ENCODE results near the gene CEP135.

Gene CEP135, protein sequence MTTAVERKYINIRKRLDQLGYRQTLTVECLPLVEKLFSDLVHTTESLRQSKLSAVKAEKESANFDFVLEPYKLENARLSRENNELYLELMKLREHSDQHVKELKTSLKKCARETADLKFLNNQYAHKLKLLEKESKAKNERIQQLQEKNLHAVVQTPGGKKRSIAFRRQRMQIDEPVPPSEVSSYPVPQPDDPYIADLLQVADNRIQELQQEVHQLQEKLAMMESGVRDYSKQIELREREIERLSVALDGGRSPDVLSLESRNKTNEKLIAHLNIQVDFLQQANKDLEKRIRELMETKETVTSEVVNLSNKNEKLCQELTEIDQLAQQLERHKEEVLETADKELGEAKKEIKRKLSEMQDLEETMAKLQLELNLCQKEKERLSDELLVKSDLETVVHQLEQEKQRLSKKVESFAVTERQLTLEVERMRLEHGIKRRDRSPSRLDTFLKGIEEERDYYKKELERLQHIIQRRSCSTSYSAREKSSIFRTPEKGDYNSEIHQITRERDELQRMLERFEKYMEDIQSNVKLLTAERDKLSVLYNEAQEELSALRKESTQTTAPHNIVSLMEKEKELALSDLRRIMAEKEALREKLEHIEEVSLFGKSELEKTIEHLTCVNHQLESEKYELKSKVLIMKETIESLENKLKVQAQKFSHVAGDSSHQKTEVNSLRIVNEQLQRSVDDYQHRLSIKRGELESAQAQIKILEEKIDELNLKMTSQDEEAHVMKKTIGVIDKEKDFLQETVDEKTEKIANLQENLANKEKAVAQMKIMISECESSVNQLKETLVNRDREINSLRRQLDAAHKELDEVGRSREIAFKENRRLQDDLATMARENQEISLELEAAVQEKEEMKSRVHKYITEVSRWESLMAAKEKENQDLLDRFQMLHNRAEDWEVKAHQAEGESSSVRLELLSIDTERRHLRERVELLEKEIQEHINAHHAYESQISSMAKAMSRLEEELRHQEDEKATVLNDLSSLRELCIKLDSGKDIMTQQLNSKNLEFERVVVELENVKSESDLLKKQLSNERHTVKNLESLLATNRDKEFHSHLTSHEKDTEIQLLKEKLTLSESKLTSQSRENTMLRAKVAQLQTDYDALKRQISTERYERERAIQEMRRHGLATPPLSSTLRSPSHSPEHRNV

DNA sequence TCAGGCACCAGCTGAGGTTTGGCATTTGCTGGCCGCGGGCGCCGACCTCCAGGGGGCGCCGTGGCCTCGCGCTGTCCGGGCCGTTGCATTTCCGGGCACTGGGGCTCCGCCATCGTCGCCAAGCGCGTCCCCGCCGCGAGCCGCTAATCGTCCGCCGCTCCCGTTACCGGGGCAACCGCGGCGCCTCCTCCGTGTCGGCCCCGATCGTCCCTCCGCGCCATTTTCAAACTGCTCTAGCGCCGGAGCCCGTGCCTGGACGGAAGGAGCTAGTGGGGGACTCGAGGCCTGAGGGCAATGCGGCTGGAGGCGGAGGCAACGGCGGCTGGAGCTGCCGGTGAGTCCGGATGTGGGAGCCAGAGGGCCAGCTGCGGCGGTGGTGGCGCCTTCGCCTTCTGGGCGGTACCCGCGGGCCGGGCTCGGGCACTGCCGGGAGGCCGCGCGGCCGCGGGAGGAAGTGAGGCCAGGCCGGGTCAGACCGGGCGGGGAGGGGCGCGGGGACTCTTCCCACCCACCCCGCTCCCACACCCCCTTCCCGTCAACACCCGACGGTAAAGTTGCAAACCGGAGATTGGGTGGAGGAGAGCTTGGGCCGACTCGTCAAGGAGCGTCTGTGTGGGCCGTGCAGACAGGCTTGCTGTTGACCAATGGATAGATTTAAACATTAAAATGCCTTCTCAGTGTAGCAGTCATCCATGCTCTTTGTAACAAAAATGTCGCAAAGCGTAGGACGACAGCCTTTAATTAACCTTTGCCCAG, at the start of gene CEP135:
CEP135 (plus strand) TSS at position 220 of the 756 bp plus-strand sequence. CDS start 3,186 bp downstream, outside the sequence.
- TF ChIP-seq CSDC2 (CRISPR knock-in tag; IDR thresholded peaks at IDR 0.05) (no peak), ZFP3 (CRISPR knock-in tag; IDR thresholded peaks at IDR 0.05) (peak; percentile 16; the same call in 1 of the 2 replicates), TOX (CRISPR knock-in tag; IDR thresholded peaks at IDR 0.05; ENCODE audit: borderline replicate concordance) (no peak), ZNF8 (CRISPR knock-in tag; IDR thresholded peaks at IDR 0.05) (no peak), OSR1 (CRISPR knock-in tag; IDR thresholded peaks at IDR 0.05) (no peak), ZC3H10 (CRISPR knock-in tag; IDR thresholded peaks at IDR 0.05) (no peak)
- TF ChIP-seq, protein P1, sequence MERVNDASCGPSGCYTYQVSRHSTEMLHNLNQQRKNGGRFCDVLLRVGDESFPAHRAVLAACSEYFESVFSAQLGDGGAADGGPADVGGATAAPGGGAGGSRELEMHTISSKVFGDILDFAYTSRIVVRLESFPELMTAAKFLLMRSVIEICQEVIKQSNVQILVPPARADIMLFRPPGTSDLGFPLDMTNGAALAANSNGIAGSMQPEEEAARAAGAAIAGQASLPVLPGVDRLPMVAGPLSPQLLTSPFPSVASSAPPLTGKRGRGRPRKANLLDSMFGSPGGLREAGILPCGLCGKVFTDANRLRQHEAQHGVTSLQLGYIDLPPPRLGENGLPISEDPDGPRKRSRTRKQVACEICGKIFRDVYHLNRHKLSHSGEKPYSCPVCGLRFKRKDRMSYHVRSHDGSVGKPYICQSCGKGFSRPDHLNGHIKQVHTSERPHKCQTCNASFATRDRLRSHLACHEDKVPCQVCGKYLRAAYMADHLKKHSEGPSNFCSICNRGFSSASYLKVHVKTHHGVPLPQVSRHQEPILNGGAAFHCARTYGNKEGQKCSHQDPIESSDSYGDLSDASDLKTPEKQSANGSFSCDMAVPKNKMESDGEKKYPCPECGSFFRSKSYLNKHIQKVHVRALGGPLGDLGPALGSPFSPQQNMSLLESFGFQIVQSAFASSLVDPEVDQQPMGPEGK (CRISPR knock-in tag; IDR thresholded peaks at IDR 0.05; ENCODE audit: borderline replicate concordance): no peak
- TF ChIP-seq, protein P2, sequence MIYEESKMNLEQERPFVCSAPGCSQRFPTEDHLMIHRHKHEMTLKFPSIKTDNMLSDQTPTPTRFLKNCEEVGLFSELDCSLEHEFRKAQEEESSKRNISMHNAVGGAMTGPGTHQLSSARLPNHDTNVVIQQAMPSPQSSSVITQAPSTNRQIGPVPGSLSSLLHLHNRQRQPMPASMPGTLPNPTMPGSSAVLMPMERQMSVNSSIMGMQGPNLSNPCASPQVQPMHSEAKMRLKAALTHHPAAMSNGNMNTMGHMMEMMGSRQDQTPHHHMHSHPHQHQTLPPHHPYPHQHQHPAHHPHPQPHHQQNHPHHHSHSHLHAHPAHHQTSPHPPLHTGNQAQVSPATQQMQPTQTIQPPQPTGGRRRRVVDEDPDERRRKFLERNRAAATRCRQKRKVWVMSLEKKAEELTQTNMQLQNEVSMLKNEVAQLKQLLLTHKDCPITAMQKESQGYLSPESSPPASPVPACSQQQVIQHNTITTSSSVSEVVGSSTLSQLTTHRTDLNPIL (CRISPR knock-in tag; IDR thresholded peaks at IDR 0.05; ENCODE audit: low read depth): no peak
- TF ChIP-seq, protein P3, sequence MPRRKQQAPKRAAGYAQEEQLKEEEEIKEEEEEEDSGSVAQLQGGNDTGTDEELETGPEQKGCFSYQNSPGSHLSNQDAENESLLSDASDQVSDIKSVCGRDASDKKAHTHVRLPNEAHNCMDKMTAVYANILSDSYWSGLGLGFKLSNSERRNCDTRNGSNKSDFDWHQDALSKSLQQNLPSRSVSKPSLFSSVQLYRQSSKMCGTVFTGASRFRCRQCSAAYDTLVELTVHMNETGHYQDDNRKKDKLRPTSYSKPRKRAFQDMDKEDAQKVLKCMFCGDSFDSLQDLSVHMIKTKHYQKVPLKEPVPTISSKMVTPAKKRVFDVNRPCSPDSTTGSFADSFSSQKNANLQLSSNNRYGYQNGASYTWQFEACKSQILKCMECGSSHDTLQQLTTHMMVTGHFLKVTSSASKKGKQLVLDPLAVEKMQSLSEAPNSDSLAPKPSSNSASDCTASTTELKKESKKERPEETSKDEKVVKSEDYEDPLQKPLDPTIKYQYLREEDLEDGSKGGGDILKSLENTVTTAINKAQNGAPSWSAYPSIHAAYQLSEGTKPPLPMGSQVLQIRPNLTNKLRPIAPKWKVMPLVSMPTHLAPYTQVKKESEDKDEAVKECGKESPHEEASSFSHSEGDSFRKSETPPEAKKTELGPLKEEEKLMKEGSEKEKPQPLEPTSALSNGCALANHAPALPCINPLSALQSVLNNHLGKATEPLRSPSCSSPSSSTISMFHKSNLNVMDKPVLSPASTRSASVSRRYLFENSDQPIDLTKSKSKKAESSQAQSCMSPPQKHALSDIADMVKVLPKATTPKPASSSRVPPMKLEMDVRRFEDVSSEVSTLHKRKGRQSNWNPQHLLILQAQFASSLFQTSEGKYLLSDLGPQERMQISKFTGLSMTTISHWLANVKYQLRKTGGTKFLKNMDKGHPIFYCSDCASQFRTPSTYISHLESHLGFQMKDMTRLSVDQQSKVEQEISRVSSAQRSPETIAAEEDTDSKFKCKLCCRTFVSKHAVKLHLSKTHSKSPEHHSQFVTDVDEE (CRISPR knock-in tag; IDR thresholded peaks at IDR 0.05): peak; percentile 35; the same call in 1 of the 2 replicates
- peak; percentile 87 for ATAC-seq

DNA sequence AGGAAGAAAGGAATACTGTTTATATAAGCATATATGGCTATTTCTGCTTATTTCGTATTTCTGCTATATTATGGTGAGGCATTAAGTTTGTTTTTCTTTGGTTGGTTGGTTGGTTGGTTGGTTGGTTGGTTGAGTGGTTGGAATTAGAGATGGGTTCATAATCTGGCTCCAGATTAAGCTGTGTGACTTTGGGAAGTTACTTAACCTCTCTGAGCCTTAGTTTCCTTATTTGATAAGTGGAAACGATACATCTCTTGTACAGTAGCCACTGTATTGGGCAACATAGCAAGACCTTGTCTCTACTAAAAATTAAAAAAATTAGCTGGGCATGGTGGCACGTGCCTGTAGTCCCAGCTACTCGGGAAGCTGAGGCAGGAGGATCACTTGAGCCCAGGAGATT, 46.1 kb upstream of the CEP135 start:
- ATAC-seq: no peak
- TF ChIP-seq ZNF565 (CRISPR knock-in tag; conservative IDR thresholded peaks at IDR 0.05; ENCODE audit: low read depth) (no peak), SNAI2 (CRISPR knock-in tag; IDR thresholded peaks at IDR 0.05) (no peak), GLIS3 (CRISPR knock-in tag; IDR thresholded peaks at IDR 0.05) (no peak), ZNF8 (CRISPR knock-in tag; IDR thresholded peaks at IDR 0.05) (no peak), ZC3H10 (CRISPR knock-in tag; IDR thresholded peaks at IDR 0.05) (no peak)
- TF ChIP-seq, protein P4, sequence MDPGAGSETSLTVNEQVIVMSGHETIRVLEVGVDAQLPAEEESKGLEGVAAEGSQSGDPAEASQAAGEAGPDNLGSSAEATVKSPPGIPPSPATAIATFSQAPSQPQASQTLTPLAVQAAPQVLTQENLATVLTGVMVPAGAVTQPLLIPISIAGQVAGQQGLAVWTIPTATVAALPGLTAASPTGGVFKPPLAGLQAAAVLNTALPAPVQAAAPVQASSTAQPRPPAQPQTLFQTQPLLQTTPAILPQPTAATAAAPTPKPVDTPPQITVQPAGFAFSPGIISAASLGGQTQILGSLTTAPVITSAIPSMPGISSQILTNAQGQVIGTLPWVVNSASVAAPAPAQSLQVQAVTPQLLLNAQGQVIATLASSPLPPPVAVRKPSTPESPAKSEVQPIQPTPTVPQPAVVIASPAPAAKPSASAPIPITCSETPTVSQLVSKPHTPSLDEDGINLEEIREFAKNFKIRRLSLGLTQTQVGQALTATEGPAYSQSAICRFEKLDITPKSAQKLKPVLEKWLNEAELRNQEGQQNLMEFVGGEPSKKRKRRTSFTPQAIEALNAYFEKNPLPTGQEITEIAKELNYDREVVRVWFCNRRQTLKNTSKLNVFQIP (CRISPR knock-in tag; IDR thresholded peaks at IDR 0.05; ENCODE audit: borderline replicate concordance, low read depth): no peak
- TF ChIP-seq, protein P5, sequence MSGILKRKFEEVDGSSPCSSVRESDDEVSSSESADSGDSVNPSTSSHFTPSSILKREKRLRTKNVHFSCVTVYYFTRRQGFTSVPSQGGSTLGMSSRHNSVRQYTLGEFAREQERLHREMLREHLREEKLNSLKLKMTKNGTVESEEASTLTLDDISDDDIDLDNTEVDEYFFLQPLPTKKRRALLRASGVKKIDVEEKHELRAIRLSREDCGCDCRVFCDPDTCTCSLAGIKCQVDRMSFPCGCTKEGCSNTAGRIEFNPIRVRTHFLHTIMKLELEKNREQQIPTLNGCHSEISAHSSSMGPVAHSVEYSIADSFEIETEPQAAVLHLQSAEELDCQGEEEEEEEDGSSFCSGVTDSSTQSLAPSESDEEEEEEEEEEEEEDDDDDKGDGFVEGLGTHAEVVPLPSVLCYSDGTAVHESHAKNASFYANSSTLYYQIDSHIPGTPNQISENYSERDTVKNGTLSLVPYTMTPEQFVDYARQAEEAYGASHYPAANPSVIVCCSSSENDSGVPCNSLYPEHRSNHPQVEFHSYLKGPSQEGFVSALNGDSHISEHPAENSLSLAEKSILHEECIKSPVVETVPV (CRISPR knock-in tag; IDR thresholded peaks at IDR 0.05): no peak

DNA sequence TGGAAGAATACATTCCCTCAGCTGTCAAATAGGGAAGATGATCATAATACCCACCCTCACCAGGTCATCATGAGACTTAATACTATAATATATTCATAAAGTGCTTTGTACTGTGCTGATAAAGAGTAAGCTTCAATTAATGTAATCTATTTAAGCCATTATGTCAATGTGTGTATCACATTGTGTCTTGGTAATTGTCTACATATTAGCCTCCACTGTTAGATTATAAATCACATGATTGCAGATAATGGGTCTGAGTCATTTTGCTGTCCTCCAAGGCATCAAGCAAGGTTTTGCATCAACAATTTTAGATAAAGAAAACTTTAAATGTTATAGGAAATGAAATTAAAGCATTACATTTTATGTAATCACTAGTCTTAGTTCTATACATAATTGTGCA, 45.2 kb upstream of the CEP135 start:
- ATAC-seq: peak; percentile 67
- TF ChIP-seq ZNF70 (CRISPR knock-in tag; IDR thresholded peaks at IDR 0.05): no peak
- TF ChIP-seq, protein P4 (CRISPR knock-in tag; IDR thresholded peaks at IDR 0.05; ENCODE audit: borderline replicate concordance, low read depth): no peak
- no peak for TF ChIP-seq PPARA (CRISPR knock-in tag; IDR thresholded peaks at IDR 0.05; ENCODE audit: borderline replicate concordance)
- no peak for TF ChIP-seq TOX (CRISPR knock-in tag; IDR thresholded peaks at IDR 0.05; ENCODE audit: borderline replicate concordance)
- TF ChIP-seq, protein P3 (CRISPR knock-in tag; IDR thresholded peaks at IDR 0.05): peak; percentile 80; the same call in 1 of the 2 replicates
- TF ChIP-seq ARNTL (CRISPR knock-in tag; IDR thresholded peaks at IDR 0.05; ENCODE audit: borderline replicate concordance, low read depth): no peak
- TF ChIP-seq RARB (CRISPR knock-in tag; IDR thresholded peaks at IDR 0.05): no peak
- TF ChIP-seq CSDC2 (CRISPR knock-in tag; IDR thresholded peaks at IDR 0.05): no peak

Measured in SK-N-SH treated with all-trans-retinoic acid at 6 μM for 48 hours (cell line).